ENCODE data around the gene CCL14.
"Not testable (repeated sequence)": the region's sequence is repeated elsewhere in the genome, so short reads cannot be mapped to it uniquely, and the experiment has no call there.

Gene CCL14

DNA sequence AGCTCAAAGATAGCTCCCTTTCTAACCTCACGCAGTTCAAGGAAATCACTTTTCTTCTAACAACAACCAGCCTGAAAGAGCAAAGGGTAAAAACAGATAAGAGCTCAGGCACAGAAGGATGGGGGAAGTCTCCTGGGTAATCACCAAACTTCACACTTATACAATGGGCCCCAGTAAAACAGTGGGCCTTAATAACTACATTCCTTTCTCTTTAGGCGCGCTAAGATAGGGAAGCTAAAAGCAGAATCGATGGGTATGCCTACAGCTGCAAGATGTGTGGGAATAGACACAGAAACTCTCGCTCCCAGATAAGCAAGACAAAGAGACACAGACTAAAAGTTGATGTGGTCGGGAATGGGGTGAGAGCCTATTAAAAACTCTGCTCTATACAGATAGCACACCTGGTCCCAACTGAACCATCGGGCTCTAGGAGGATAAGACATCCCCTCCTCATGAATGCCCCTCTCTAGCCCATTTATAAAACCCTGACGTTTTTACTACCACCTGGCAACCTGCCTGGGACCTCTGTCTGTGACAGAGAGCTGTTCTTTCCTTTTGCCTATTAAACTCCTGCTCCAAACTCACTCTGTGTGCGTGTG, 43.8 kb downstream of the CCL14 start:
- DNase-seq (ENCODE audit: low spot score) = no peak

DNA sequence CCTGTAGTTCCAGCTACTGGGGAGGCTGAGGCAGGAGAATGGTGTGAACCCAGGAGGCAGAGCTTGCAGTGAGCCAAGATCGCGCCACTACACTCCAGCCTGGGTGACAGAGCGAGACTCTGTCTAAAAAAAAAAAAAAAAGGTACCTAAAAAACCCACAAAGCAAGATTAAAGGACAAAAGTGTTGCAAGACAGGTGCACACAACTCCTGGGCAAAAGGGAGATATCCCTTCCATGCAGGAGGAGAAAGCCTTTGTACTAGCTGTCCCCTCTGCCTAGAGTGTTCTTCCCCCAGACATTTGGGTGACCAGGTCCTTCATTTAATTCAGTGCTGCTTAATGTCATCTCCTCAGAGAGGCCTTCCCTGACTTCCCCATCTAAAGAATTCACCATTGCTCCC, 48.0 kb downstream of the CCL14 start:
- not testable (repeated sequence) for DNase-seq (ENCODE audit: low spot score)

DNA sequence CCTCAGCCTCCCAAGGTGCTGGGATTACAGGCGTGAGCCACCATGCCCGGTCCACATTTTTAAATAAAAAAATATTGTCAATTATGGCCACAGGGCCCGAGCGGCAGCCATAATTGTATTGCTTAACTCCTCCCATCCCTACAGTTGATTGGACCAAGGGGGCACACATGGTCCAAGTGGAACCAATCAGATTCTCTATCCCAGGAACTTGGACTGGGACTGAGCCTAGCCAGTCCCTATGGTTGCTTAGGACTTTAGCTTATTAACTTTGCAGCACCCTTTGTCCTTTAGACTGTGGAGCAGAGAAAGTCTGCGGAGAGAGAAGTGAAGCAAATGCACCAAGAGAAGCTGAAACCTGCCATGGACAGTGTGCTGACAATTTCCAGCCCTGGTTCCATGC, 50.5 kb downstream of the CCL14 start:
- DNase-seq (ENCODE audit: low spot score) = no peak

DNA sequence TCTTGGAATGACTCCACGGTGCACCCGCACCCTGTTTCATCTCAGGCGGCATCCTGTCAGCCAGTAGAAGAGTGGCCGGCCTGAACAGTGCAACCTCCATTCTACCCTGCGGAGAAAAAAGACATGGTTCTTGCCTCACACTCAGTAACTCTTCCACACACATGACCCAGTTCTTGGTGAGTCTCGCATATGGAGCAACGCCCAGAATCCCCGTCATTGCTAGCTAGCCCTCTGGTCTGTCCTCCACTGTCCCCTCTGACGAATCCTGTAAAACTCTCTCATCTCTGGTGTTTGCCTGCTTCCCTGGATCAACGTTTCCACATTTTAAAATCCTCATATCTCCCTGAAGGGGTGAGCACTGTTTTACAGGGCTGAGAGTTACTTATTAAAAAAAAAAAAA, 51.8 kb downstream of the CCL14 start:
- DNase-seq (ENCODE audit: low spot score) = no peak
